HG02642 (cell line): ENCODE measurements around the gene CTSH.
"Not testable (repeated sequence)": the region's sequence is repeated elsewhere in the genome, so short reads cannot be mapped to it uniquely, and the experiment has no call there.

Experiments used
- ATAC-seq: cut with Tn5 transposase; IDR thresholded peaks from one replicate; pipeline ENCODE4 v1.9.1; 2021; ENCODE audit warnings: mild to moderate bottlenecking; ENCODE audit not compliant: unreplicated experiment, poor library complexity

Gene CTSH

DNA sequence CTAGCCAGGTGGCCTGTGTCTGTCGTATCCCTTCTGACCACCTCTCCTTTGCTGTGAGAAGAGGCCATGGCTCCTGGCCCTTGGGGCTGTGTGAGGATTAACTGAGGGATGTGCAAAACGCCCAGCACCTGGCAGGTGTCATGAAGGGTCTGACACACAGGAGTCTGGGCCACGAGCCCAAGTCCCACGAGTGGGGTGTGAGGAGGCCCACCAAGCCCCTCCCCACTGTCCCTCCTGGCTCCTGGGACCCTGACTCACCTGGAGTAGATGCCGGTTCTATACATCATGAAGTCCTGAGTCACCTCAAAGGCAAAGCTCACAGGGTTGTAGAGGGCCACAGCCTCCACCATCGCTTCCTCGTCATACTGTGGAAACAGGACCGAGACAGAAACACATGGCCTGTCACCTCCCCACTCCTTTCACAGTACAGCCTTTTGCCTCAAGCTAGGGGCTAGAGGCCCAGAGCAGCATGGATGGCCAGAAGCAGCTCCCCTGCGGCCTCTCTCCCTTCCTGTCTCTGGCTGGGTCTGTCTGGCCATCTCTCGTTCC, 19.7 kb downstream of the CTSH start:
- no peak for ATAC-seq

DNA sequence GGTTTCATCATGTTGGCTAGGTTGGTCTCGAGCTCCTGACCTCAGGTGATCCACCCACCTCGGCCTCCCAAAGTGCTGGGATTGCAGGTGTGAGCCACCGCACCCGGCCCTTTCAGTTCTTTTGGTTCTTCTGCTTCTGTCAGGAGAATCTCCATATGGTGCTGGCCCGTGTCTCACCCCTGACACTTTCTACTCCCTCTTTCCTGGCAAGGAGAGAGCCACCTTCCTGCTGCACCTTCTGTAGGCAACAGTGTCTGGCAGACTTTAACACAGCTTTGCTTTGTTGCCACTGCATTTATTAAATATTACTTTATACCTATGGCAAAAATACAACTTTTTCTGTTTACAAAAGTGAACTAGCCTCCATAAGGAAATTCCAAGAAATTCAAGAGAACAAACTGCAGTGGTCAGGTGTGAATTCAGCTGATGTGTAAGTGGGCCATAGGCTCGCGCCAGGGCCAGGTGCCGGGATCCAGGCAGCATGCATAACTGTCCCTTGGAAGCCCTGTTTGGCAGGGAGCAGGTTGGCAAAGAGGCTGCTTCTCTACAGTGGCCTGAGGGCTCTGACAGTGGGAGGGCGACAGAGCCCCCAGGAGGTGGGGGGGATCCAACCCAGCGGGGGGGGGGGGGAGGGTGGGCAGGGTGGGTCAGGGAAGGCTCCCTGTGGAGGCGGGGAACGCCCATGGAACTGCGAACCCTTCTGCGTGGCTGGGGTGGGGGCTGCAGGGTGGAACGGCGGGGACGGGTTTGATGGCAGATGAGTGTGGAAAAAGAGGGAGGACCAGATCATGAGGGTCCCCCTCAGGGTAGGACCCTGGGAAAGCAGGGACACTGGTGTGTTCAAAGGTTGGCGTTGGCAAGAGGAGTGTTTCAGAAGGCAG, 21.1 kb downstream of the CTSH start:
- ATAC-seq: no peak

DNA sequence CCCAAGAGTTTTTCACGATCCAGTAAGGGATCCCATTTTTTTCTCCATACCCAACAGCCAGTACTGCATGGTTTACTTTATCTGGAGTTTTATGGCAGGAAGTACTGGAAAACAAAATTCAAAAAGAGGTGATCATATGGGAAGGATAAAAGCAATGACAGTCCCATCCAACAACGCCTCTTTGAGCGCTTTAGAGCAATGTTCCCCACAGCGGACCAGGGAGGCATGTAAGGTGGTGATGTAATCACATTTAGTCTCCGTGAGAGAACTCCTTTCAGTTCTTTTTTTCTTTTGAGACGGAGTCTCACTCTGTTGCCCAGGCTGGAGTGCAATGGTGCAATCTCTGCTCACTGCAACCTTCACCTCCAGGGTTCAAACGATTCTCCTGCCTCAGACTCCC, 21.8 kb downstream of the CTSH start:
- ATAC-seq: no peak

DNA sequence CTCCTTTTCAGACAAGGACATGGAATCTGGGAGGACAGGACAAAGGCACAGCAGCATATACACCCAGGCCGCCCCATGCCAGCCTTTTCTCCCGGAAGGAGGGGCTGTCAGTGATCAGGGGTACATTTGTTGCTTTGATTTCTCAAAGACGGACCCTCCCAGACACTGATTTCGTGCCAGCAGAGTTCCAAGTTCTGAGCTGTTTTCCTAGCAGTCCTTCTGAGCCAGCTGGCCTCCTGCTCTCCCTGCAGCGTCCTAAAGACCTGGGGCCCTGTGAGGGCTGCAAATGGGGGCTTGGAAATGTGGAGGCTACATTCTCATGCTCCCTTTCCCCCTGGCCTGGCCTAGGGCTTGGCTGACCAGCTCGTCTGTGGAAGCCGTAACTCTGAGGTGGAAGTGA, 22.3 kb downstream of the CTSH start:
- no peak for ATAC-seq

DNA sequence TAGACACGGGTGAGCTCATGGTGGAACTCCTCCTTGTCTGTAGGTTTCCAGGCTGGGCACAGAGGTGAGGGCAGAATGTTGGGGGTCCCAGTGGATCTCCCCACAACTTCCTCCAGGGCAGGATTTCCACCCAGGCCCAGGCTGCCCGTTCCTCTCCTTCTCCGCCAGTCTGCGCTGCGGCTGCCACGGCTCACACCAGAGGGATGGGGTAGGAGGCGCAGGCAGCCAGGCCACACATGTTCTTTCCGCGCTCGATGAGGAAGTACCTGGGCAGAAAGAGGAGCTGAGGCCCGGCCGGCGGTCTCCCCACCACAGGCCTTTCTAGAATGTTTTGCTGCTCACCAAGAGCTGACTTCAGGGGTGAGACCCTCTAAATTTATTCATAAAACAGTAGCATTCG, 22.9 kb downstream of the CTSH start:
- ATAC-seq: no peak

DNA sequence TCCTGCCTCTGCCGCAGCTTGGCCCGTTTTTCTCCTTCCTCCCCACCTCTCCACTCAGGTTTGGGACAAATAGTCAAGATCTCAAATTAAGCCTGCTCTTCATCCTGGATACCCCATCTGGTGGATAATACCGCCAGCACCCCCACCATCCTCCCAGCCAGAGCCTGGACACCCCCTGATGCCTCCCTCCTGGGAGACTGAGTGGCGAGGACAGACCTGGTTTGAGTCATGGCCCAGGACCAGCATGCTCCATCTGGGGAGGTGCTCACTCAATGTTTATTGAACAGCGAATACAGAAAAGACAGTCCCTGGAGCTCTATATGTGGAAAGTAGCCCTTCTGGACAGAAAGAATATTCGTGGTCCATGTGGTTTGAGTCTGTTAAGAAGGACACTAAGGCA, 23.3 kb downstream of the CTSH start:
- no peak for ATAC-seq

DNA sequence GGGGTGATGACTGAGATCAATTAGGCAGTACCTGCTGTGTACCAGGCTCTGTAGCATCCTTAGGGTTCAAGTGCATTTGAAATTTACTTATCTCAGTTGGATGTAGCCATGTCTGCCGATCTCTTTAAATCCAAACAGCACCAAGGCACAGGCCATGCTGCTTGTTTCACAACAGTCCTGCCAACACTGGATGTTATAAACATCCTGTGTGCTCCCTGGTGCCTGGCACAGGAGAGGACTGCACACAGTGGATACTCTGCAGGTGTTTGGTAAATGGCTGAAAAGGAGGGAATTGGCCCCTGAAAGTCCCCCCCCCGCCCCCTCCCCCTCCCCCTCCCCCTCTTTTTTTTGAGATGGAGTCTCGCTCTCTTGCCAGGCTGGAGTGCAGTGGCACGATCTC, 27.0 kb downstream of the CTSH start:
- ATAC-seq: no peak

DNA sequence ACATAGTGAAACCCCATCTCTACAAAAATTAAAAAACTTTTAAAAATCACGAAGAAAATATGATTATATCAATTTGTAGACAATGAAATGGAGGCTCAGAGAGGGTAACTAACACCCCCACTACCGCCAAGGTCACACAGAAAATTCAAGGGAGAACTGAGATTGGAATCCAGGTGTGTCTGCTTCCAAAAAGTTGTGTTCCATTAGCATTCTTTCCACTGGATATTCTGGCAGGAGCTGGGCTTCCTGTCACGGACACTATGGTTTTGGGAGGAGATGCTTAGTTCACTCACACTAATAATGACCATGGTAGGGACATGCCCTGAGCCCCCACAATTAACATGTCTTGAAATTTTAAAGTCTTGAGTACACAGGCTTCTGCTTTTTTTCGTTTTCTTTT, 28.8 kb downstream of the CTSH start:
- no peak for ATAC-seq

DNA sequence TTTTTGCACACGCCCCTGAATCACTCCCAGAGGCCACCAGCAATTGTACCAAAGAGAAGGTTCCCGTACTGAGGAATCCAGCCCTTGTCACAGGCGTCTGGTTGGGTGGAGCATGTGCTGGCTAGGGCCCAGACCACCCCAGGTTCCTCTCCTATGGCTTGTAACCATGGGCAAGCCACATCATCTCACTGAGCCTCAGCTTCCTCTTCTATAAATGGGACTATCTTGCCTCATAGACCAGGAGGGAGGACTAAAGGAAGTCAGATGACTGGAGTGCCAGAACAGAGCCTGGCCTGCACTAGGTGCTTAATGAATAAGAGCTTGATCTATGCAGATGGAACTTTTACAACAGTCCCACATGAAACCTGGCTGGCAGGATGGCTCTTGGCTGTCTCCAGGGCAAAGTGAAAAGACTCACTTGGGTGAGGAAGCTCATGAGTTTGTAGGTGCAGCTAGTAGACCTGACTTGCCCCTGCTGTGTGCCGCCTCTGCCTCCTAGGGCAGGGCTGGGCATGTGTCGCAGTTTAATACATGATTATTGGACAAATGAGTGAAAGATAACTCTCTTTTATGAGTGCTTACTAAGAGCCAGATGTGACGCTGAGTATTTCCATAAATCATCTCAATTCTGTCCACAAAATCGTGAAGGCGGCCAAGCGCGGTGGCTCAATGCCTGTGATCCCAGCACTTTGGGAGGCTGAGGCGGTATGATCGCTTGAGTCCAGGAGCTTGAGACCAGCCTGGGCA, 29.3 kb downstream of the CTSH start:
- ATAC-seq: no peak

DNA sequence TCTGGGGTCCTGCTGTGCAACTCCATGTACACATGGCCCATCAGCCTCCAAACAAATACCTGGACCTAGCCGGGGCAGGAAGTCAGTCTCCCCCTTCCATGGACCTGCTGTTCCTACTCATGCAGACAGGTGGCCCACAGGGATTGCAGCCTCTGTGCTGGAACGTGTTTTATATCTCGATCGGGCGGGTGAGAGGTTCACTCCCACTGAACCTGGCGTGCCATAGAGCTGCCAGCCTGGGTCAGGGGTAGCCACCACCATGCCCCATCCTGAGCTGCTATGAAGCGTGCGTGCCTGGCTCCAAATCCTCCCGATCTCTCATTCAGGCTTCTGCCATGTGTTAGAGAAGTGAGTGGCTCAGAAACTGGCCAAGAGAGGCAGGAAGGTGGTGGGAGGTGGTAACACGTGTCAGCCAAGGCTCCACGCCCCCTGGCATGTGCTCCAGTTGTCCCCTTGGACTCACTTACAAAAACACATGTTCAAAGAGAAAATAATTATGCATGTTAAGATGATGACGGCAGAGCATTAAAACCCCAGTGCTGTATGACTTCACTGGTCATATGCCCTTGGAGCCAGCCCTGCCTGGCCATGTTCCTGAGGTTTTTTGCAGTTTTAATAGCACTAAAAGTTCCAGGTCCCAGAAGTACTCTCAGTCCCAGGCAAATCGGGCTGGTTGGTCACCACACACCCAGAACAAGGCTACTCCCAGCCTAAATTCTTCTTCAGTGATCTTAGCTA, 30.6 kb downstream of the CTSH start:
- no peak for ATAC-seq

DNA sequence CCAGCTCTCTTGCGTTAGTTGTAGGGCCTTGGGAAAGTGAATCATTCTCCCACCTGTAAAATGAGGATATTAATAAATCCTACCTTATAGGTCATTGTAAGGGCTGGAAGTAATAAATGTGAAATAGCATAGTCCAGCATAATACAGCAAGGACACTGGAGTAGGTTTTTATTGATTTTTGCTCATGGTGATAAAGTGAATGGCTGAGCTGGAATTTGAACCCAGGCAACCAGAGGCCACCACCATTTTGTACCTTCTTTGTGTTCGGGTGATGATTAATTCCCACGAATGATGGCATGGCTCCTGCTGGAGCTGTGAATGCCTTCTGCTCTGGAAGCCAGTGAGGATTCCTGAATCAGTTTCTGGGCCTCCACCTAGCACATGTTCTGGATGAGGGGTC, 31.8 kb downstream of the CTSH start:
- no peak for ATAC-seq

DNA sequence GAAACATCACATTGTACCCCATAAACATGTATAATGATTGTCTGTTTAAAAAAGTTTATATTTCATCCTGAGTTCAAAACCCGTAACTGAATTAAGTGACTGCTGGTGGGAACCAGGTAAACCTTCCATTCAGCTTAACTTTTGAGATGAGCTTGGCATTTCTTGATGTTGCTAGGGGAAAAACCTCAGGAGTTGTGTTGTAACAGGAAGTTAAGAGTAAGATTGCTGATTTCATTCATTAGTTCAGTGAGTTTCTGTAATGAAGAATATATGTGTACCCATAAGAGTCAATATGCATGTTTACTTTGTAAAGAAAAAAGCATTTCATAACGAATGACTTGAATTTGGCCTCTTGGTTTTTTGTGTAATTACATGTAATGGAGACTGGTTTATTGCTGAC, 32.5 kb downstream of the CTSH start:
- ATAC-seq: no peak

DNA sequence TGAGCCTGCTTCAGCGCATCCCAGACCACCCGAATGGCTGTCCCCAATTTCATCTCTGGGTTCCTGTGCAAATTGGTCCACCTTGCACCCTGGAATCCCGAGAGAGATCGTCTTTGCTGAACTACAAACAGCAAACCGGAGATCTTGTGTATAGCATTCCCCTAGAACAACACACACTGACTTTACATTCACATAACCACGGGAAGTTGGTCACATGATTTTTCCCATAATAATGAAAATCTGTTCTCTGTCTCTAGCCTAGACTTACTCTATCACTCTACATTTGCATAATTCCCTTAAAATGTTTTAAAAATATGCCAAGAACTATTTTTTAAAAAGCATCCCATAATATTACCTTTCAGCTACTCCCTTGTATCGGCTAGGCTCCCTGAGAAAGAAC, 34.6 kb downstream of the CTSH start:
- ATAC-seq: no peak

DNA sequence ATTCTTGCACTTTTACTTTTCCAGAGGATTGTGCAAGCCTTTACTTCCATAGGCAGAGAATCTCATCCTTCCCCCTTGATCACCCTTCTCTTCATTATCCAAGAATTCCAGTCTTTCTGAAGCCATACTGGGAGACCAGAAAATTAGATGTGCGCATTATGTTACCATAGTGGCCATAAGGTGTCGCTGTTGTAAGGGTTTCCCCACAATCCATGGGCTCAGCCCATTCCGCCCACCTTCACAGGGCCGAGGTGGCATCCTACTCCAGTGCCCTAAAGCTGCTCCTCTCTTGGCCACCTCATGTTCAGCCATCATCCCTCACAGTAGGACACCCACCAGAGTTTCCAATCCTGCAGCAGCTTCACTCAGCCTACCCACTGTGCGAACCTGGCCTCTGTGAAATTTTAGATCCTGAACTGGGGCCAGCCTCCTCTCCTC, 35.0 kb downstream of the CTSH start:
- no peak for ATAC-seq

DNA sequence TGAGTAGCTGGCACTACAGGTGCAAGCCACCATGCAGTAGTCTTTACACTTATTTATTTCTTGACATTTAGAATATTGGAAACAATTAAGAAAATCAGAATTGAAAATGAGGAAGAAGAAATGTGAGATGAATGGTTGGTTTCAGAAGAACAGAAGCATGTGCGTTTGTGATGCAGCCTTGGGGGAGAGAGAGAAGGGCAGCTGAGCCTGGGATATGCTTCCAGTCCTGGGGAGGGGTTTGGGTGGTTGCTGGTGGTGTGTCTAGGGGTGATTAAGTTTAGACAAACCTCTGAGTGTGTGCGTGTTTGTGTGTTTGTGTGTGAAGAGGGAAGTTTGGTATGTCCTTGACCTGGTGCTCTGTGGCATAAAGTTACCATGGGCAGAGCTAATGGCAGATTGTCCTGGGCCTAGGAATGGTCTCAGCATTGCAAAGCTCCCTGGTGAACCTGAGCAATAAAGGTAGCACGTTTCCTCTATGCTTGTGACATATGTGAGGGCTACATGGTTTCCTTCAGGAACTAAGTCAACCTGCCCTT, 35.6 kb downstream of the CTSH start:
- no peak for ATAC-seq

DNA sequence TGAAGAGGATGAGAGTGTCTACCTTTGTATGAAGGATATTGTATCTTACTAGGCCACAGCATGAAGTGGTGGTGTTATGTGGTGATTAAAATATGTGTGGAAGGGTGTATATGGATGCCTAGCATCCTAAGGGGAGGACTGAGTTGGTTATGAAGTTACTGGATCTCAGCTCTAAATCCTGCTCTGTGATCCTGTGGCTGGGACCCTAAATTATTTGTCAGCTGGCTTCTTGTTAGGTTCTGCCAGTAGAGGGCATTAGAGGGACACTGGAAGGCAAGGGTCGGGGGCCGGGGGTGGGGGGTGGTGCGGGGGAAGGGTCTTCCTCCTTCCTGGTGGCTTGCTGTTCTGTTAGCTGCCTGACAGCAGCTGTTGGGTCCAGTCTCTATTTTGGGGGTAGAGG, 37.3 kb downstream of the CTSH start:
- no peak for ATAC-seq

DNA sequence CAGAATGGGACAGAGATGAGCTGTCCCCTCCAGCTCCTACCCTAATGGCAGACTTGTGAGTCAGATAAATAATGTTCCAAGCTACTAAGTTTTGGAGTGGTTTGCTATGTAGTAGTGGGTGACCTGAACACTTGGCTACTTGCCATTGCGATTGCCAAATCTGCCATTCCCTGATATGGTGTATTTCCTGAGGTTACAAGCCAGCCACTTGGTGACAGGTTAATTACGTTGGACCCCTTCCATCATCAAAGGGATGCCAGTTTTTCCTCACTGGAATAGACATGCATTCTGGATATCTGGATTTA, 38.6 kb downstream of the CTSH start:
- ATAC-seq: no peak

DNA sequence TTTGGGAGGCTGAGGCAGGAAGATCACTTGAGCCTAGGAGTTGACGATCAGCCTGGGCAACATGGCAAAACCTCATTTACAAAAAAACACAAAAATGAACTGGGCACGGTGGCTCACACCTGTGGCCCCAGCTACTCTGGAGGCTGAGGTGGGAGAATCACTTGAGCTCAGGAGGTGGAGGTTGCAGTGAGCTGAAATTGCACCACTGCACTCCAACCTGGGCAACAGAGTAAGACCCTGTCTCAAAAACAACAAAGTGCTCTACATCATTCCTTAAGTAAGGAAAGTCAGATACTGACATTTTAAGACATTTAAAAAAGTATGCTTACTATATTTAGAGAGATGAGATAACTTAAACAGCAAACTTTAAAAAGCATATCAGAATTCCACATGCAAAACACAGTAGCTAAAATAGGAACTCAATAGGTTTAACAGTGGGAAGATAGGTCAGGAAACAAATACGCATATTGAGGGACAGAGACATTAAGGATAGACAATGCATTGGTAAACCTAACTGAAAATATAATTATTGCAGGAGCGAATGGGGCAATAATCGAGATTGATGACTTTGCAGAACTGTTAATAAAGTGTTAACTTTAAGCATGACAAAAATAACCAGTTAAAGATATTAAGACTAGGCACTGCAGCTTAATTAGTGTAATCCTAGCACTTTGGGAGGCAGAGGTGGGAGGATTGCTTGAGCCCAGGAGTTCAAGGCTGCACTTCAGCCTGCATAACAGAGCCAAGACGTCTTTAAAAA, 40.1 kb downstream of the CTSH start:
- ATAC-seq: no peak

DNA sequence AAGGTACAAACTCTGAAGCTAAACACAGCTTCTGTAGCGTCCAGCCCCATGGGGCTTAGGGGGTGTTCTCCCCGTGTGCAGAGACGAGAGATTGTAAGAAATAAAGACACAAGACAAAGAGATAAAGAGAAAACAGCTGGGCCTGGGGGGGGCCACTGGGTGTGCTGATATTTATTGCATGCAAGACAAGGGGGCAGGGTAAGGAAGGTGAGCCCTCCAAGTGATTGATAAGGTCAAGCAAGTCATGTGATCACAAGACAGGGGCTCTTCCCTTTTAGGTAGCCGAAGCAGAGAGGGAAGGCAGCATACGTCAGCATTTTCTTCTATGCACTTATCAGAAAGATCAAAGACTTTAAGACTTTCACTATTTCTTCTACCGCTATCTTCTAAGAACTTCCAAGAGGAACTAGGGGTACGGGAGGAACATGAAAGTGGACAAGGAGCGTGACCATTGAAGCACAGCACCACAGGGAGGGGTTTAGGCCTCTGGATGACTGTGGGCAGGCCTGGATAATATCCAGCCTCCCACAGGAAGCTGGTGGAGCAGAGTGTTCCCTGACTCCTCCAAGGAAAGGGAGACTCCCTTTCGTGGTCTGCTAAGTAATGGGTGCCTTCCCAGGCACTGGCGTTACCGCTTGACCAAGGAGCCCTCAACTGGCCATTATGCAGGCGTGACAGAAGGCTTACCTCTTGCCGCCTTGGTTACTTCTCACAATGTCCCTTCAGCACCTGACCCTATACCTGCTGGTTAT, 42.4 kb downstream of the CTSH start:
- not testable (repeated sequence) for ATAC-seq
